ENCODE data around the gene PLCXD3.

- no peak for TF ChIP-seq EZH2 (IDR thresholded peaks at IDR 0.05; ENCODE audit: insufficient read depth, poor library complexity, severe bottlenecking)
- no peak for TF ChIP-seq EZH2phosphoT487 (IDR thresholded peaks at IDR 0.05; ENCODE audit: insufficient read depth, low read depth)
Observed at GRCh38 chr5:41270423-41271251, 239.8 kb downstream of the PLCXD3 start.

Measured in GM23248 (cell line).